ENCODE measurements around the gene RRP36.

Gene RRP36

DNA sequence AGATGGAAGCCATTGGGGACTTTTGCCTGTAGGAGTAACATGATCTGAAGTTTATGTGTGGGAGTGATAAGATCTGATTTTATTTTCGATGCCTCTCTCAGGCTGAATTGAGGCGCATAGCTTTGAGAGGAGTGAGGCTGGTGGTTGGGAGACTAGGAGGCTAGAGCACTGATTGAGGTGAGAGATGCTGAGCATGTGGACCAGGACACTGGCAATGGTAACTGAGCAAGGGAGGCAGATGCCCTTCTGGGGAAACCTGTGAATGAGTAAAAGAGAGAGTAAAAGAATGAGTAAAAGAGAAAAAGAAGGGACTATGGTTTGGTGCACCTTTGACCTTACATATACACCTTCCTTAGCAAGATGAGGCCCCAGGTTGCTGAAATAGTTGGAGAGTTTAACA is 3.0 kb downstream of the RRP36 start:
- H3K4me3 ChIP-seq (ENCODE audit: low read depth, low read length): no peak overlapping the region
- TF ChIP-seq, protein P1, sequence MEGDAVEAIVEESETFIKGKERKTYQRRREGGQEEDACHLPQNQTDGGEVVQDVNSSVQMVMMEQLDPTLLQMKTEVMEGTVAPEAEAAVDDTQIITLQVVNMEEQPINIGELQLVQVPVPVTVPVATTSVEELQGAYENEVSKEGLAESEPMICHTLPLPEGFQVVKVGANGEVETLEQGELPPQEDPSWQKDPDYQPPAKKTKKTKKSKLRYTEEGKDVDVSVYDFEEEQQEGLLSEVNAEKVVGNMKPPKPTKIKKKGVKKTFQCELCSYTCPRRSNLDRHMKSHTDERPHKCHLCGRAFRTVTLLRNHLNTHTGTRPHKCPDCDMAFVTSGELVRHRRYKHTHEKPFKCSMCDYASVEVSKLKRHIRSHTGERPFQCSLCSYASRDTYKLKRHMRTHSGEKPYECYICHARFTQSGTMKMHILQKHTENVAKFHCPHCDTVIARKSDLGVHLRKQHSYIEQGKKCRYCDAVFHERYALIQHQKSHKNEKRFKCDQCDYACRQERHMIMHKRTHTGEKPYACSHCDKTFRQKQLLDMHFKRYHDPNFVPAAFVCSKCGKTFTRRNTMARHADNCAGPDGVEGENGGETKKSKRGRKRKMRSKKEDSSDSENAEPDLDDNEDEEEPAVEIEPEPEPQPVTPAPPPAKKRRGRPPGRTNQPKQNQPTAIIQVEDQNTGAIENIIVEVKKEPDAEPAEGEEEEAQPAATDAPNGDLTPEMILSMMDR (IDR thresholded peaks at IDR 0.05; ENCODE audit: control insufficient read depth, extremely low read depth, insufficient read depth): no peak
- DNase-seq (ENCODE audit: low read depth): no peak

DNA sequence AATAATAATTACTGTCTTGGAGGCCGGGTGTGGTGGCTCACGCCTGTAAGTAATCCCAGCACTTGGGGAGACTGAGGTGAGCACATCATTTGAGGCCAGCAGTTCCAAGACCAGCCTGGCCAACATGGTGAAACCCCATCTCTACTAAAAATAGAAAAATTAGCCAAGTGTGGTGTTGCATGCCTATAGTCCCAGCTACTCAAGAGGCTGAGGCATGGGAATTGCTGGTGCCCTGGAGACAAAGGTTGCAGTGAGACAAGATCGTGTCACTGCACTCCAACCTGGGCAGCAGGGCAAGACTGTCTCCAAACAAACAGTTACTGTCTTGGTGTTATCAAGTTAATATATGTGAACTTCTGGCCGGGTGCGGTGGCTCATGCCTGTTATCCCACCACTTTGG is 4.9 kb downstream of the RRP36 start:
- TF ChIP-seq, protein P1 (IDR thresholded peaks at IDR 0.05; ENCODE audit: control insufficient read depth, extremely low read depth, insufficient read depth): no peak
- no peak for DNase-seq (ENCODE audit: low read depth)
- H3K4me3 ChIP-seq (ENCODE audit: low read depth, low read length): no peak overlapping the region

DNA sequence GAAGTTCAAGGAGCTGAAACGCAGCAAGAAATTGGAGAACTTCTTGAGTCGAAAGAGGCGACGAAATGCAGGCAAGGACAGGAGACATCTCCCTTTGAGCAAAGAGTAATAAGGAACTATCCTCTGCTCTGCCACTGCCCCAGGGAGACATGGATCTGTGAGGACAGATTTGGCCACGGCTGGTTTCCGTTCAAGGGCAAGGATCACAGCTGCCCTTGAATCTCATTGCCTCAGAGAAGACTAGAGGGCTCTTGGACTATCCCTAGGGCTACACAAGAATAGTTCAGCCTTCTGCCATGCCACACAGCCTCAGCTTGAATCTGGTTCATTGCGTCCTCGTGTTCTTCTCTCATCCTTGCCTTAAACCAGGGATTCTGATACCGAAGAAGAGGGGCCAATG is 7.7 kb downstream of the RRP36 start:
- no peak for DNase-seq (ENCODE audit: low read depth)
- TF ChIP-seq, protein P1 (IDR thresholded peaks at IDR 0.05; ENCODE audit: control insufficient read depth, extremely low read depth, insufficient read depth): no peak

DNA sequence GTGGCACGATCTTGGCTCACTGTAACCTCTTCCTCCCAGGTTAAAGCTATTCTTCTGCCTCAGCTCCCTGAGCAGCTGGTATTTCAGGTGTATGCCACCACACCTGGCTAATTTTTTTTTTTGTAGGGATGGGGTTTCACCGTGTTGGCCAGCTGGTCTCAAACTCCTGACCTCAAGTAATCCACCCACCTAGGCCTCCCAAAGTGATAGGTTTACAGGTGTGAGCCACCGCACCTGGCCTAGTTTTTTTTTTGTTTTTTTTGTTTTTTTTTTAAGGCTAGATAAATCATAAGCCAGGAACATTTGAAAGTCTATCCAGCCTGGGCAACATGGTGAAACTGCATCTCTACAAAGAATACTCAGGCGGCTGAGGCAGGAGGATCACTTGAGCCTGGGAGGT is 10.9 kb downstream of the RRP36 start:
- TF ChIP-seq, protein P1 (IDR thresholded peaks at IDR 0.05; ENCODE audit: control insufficient read depth, extremely low read depth, insufficient read depth): no peak
- no peak overlapping the region for H3K4me3 ChIP-seq (ENCODE audit: low read depth, low read length)
- no peak for DNase-seq (ENCODE audit: low read depth)

More for the DNA sequence above, 7.7 kb downstream of the RRP36 start:
- H3K4me3 ChIP-seq (ENCODE audit: low read depth, low read length): no peak overlapping the region

DNA sequence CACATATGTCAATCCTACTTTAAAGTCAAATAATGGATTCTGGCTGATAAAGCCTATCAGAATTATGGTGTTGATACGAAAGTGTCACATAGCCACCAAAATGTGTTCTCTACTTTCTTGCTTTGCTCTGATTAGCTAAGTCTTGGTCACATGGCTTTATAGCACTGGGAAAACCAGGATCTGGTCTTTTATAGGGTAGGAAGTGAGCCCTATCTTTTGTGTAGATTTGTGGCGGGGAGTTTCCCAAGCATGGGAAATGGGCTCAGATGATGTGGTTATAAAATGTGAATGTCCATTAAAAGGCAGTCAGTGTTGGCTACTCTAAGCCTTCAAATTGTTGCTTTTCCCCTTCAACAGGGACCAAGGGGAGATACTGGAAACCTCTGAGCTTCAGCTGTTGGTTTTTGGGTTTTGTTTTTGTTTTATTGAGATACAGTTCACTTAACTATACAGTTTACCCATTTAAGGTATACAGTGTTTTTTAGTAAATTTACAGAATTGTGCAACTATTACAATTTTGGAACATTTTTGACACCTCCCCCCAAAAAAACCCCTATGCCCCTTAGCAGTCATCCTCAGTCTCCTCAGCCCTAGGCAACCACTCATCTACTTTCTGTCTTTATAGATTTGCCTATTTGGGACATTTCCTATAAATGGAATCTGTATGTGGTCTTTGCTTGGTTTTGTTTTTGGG is 12.2 kb downstream of the RRP36 start:
- DNase-seq (ENCODE audit: low read depth): no peak
- TF ChIP-seq, protein P1 (IDR thresholded peaks at IDR 0.05; ENCODE audit: control insufficient read depth, extremely low read depth, insufficient read depth): no peak
- H3K4me3 ChIP-seq (ENCODE audit: low read depth, low read length): no peak overlapping the region

DNA sequence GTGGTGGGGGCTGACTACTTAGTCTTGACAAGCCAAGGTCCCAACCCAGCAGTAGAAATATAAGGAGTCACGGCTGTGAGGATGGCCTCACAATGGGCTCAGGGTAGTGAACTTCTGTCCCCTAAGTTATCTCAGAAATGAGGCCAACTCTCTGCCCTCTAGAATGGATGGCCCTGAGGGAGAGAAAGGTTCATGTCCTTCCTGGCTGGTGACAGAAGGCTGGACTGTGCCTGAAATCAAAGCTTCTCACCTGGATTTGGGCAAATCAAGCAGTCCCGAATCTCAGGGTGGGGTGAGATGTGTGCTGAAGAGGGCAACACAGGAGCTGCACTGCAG is 12.7 kb downstream of the RRP36 start:
- DNase-seq (ENCODE audit: low read depth): no peak
- no peak overlapping the region for H3K4me3 ChIP-seq (ENCODE audit: low read depth, low read length)
- TF ChIP-seq, protein P1 (IDR thresholded peaks at IDR 0.05; ENCODE audit: control insufficient read depth, extremely low read depth, insufficient read depth): no peak
